Endothelial cell (in vitro differentiated cells): Measurements from ENCODE around the gene SERTAD3. TPM values are rescaled to one million over a fixed set of nuclear protein-coding genes. Genes with fewer than 3 reads are reported as not detected.
A peak's percentile ranks its signal among the peaks of the same experiment; 100 is the strongest.

Experiments used
- DNase-seq: peaks from one replicate; pipeline ENCODE4 v3.0.0; 2021; ENCODE audit warnings: low spot score
- H3K27ac Mint-ChIP-seq: one replicate; pipeline ENCODE4 v1.8.0; 2021; ENCODE audit warnings: mixed read lengths, inconsistent platforms; ENCODE audit not compliant: unreplicated experiment
- H3K27me3 Mint-ChIP-seq: one replicate; pipeline ENCODE4 v1.8.0; 2021; ENCODE audit warnings: mild to moderate bottlenecking, moderate library complexity, mixed read lengths, inconsistent platforms; ENCODE audit not compliant: unreplicated experiment
- H3K36me3 Mint-ChIP-seq: one replicate; pipeline ENCODE4 v1.8.0; 2021; ENCODE audit warnings: mild to moderate bottlenecking, low read depth, mixed read lengths, inconsistent platforms; ENCODE audit not compliant: unreplicated experiment
- H3K4me1 Mint-ChIP-seq: one replicate; pipeline ENCODE4 v1.8.0; 2021; ENCODE audit warnings: mild to moderate bottlenecking, mixed read lengths, inconsistent platforms; ENCODE audit not compliant: unreplicated experiment
- H3K4me3 Mint-ChIP-seq: one replicate; pipeline ENCODE4 v1.8.0; 2021; ENCODE audit warnings: mild to moderate bottlenecking, mixed read lengths, inconsistent platforms; ENCODE audit not compliant: unreplicated experiment
- H3K9me3 Mint-ChIP-seq: one replicate; pipeline ENCODE4 v1.8.0; 2021; ENCODE audit warnings: mixed read lengths, inconsistent platforms; ENCODE audit not compliant: unreplicated experiment
- total RNA-seq: library from RNA; stranded (reverse); fragmentation: NEBNext Ultra II Directional; extraction: Animal tissue kit (Norgen Biotek cat#: 25700); gene quantifications from one replicate; pipeline ENCODE4 v1.2.1, GENCODE V29; 2021; ENCODE audit not compliant: unreplicated experiment
- TF ChIP-seq, protein P1 (sequence below): fragments of 200-600 bp; sonication (generic); IDR thresholded peaks from one replicate; pipeline ENCODE4 v1.5.0; 2021; ENCODE audit warnings: antibody characterized with exemption; ENCODE audit not compliant: unreplicated experiment

Gene SERTAD3
- total RNA-seq, 1 donor from 2014 or later = 42.9 TPM

GRCh38 chr19:40474737-40475136, 30.6 kb upstream of the SERTAD3 start:
- Mint-ChIP-seq H3K9me3 (no peaks in the 10 kb centered on the region), H3K27ac (no peak overlapping the region), H3K36me3 (no peaks in the 10 kb centered on the region), H3K27me3 (peaks cover 3% of the 10 kb centered on the region), H3K4me1 (no peaks in the 10 kb centered on the region), H3K4me3 (no peak overlapping the region)
- TF ChIP-seq, protein P1, sequence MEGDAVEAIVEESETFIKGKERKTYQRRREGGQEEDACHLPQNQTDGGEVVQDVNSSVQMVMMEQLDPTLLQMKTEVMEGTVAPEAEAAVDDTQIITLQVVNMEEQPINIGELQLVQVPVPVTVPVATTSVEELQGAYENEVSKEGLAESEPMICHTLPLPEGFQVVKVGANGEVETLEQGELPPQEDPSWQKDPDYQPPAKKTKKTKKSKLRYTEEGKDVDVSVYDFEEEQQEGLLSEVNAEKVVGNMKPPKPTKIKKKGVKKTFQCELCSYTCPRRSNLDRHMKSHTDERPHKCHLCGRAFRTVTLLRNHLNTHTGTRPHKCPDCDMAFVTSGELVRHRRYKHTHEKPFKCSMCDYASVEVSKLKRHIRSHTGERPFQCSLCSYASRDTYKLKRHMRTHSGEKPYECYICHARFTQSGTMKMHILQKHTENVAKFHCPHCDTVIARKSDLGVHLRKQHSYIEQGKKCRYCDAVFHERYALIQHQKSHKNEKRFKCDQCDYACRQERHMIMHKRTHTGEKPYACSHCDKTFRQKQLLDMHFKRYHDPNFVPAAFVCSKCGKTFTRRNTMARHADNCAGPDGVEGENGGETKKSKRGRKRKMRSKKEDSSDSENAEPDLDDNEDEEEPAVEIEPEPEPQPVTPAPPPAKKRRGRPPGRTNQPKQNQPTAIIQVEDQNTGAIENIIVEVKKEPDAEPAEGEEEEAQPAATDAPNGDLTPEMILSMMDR = no peak
- no peak for DNase-seq

DNA sequence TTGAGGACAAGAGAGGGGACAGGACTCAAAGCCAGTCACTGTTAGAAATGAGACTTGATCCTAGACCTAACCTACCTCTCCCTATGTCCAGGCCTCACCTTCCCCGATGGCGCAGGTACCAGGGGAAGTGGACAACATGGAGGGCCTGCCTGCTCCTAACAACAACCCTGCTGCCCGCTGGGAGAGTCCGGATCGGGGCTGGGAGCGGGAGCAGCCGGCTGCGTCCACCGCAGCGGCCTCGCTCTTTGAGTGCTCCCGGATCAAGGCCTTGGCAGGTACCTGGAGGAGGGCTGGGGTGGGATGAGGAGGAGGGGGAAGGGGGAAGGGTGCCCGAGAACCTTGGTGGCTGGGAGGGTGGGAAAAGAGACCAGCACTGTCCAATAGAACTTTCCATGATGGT, 28.4 kb upstream of the SERTAD3 start:
- H3K9me3 Mint-ChIP-seq = no peaks in the 10 kb centered on the region

DNA sequence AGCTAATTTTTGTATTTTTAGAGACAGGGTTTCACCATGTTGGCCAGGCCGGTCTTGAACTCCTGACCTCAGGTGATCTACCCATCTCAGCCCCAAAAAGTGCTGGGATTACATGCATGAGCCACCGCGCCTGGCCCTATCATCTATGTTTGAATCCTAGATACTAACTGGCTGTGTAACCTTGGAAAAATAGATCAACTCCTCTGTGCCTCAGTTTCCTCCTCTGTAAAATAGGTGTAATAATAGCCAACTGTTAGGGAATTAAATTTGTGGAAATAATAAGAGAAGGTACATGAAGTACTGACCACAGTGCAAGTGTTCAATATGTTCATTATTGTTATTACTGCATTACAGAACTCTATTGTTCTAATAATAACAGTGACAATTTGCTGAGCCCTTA, 27.0 kb upstream of the SERTAD3 start:
- H3K36me3 Mint-ChIP-seq = peaks cover 4% of the 10 kb centered on the region
- TF ChIP-seq, protein P1 = no peak
- no peak overlapping the region for H3K4me3 Mint-ChIP-seq
- H3K27me3 Mint-ChIP-seq = peaks cover 12% of the 10 kb centered on the region
- DNase-seq = no peak
- peaks cover 6% of the 10 kb centered on the region for H3K4me1 Mint-ChIP-seq
- H3K27ac Mint-ChIP-seq = no peak overlapping the region
- no peaks in the 10 kb centered on the region for H3K9me3 Mint-ChIP-seq

More for the DNA sequence above, 28.4 kb upstream of the SERTAD3 start:
- Mint-ChIP-seq H3K36me3 (no peaks in the 10 kb centered on the region), H3K4me1 (no peaks in the 10 kb centered on the region), H3K27me3 (peaks cover 8% of the 10 kb centered on the region), H3K4me3 (no peak overlapping the region), H3K27ac (no peak overlapping the region)
- TF ChIP-seq, protein P1 = no peak
- no peak for DNase-seq

- Mint-ChIP-seq H3K27me3 (peaks cover 12% of the 10 kb centered on the region), H3K4me3 (no peak overlapping the region), H3K4me1 (peaks cover 10% of the 10 kb centered on the region), H3K9me3 (no peaks in the 10 kb centered on the region), H3K27ac (no peak overlapping the region), H3K36me3 (peaks cover 4% of the 10 kb centered on the region)
- no peak for DNase-seq
- TF ChIP-seq, protein P1 = no peak
Observed at GRCh38 chr19:40469011-40469410, 24.9 kb upstream of the SERTAD3 start.

- Mint-ChIP-seq H3K27ac (no peak within 1 kb of the TSS), H3K9me3 (no peaks in the 10 kb centered on the region), H3K4me1 (peaks cover 10% of the 10 kb centered on the region), H3K27me3 (peaks cover 12% of the 10 kb centered on the region), H3K36me3 (peaks cover 4% of the 10 kb centered on the region), H3K4me3 (peak within 1 kb of the TSS; percentile 85)
- DNase-seq = no peak
- TF ChIP-seq, protein P1 = no peak
Observed at GRCh38 chr19:40466985-40467734, 23.0 kb upstream of the SERTAD3 start, which contains the start of gene SPTBN4. SPTBN4 (plus strand) TSS chr19:40467001; CDS start chr19:40472622, 5,621 bp downstream.
